Measurements from ENCODE around the gene SYT12. TPM values are rescaled to one million over a fixed set of nuclear protein-coding genes. Genes with fewer than 3 reads are reported as not detected.

Gene SYT12
- total RNA-seq, 2 experiments from 2014 or later: 0.25 to 0.72 TPM

DNA sequence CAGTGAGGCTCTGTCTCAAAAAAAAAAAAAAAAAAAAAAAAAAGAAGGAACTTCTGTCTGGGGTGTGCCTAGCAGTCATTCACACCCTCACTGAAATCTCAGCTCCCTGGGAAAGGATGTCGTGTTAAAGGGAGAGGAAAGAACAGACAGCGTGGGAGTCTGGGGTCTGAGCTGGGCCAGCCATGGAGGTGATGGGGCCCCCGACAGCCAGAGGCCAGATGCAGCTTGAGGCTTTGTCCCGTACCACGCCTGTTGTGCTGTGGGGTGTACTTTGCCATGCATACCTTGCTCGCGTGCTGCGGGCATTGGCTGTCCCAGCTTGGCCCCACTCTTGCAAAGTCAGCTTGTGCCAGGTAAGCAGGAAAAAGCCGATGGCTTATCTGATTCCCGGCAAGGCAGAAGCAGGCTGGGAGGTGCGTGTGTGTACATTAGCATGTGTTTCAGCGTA lies 4.6 kb downstream of the SYT12 start:
- H3K4me2 ChIP-seq (ENCODE audit: low read length): peak overlapping the region; percentile 85
- POLR2A ChIA-PET: interaction anchor here (0.5 to 1.5 kb wide), 4 partner anchors 34 to 160 kb away, joined by 3 to 5 read pairs (median 4); no protein-coding TSS in a partner anchor
- peaks cover 68% of the 10 kb centered on the region for H3K4me1 ChIP-seq (ENCODE audit: insufficient read depth, low read length, poor library complexity, severe bottlenecking)

DNA sequence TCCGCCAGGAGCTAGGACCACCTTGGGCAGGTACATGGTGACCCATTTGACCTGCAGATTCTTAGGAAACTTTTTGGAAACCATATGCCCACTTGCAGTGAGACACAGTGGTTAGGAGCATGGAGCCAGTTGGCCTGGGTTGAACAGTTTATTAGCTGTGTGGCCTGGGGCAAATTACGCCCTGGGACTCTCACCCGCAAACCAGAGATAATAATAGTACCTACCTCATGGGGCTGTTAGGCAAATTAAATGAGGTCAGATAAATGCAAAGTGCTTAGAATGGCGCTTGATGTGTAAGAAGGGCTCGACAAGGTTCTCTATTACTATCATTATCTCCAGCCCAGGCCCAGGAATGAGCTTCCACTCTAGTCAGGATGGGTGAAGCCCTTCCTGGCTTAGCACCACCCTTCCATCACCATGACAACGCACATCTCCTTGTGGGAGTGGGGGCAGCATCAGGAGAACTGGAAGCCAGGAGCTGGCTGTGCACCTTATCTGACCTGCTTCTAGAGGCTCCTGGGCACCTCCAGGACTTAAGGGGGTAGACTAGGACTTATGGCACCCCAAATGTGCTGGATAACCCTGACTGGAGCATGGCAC lies 5.1 kb downstream of the SYT12 start:
- Histone ChIP-seq H3K4me2 (ENCODE audit: low read length) (peak overlapping the region; percentile 85), H3K4me1 (ENCODE audit: insufficient read depth, low read length, poor library complexity, severe bottlenecking) (peaks cover 68% of the 10 kb centered on the region), H2AFZ (ENCODE audit: low read length) (peak overlapping the region; percentile 56; the same call in 1 of the 2 replicates), H3K4me3 (ENCODE audit: low read depth, low read length, poor library complexity, severe bottlenecking) (peak overlapping the region; percentile 54), H3K9me3 (ENCODE audit: low read length) (no peaks in the 10 kb centered on the region), H3K9me2 (ENCODE audit: insufficient read depth, low read length) (no peaks in the 10 kb centered on the region), H3K27ac (ENCODE audit: low read depth, low read length, poor library complexity, severe bottlenecking) (peak overlapping the region; percentile 40), H3K36me3 (ENCODE audit: insufficient read depth, low read length) (no peaks in the 10 kb centered on the region), H3K79me2 (ENCODE audit: insufficient read depth, low read depth, low read length) (no peaks in the 10 kb centered on the region), H4K20me1 (ENCODE audit: insufficient read depth, low read length) (no peaks in the 10 kb centered on the region)
- POLR2A ChIA-PET: interaction anchor here (0.5 to 1.5 kb wide), 4 partner anchors 33 to 161 kb away, joined by 3 to 5 read pairs (median 4); no protein-coding TSS in a partner anchor
- no TSS peak for BruUV-seq (replicated peaks)
- intact Hi-C loops (cut with micrococcal nuclease; ENCODE audit: unreplicated experiment): no loop called here
- DNase-seq (ENCODE audit: low spot score): peak; percentile 73
- TF ChIP-seq, protein P1, sequence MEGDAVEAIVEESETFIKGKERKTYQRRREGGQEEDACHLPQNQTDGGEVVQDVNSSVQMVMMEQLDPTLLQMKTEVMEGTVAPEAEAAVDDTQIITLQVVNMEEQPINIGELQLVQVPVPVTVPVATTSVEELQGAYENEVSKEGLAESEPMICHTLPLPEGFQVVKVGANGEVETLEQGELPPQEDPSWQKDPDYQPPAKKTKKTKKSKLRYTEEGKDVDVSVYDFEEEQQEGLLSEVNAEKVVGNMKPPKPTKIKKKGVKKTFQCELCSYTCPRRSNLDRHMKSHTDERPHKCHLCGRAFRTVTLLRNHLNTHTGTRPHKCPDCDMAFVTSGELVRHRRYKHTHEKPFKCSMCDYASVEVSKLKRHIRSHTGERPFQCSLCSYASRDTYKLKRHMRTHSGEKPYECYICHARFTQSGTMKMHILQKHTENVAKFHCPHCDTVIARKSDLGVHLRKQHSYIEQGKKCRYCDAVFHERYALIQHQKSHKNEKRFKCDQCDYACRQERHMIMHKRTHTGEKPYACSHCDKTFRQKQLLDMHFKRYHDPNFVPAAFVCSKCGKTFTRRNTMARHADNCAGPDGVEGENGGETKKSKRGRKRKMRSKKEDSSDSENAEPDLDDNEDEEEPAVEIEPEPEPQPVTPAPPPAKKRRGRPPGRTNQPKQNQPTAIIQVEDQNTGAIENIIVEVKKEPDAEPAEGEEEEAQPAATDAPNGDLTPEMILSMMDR (conservative IDR thresholded peaks at IDR 0.05; ENCODE audit: low read length): no peak
- TF ChIP-seq EZH2phosphoT487 (IDR thresholded peaks at IDR 0.05; ENCODE audit: borderline replicate concordance, low read depth, low read length): no peak
- CTCF ChIA-PET (ENCODE audit: unreplicated experiment): interaction anchor here (1.0 to 1.7 kb wide), 2 partner anchors 11 to 16 kb away, joined by 5 to 7 read pairs; no protein-coding TSS in a partner anchor

More for the DNA sequence above, 4.6 kb downstream of the SYT12 start:
- Histone ChIP-seq H3K9me3 (ENCODE audit: low read length) (no peaks in the 10 kb centered on the region), H3K9me2 (ENCODE audit: insufficient read depth, low read length) (no peaks in the 10 kb centered on the region), H2AFZ (ENCODE audit: low read length) (peak overlapping the region; percentile 56; the same call in 1 of the 2 replicates), H3K79me2 (ENCODE audit: insufficient read depth, low read depth, low read length) (no peaks in the 10 kb centered on the region), H4K20me1 (ENCODE audit: insufficient read depth, low read length) (no peaks in the 10 kb centered on the region), H3K4me3 (ENCODE audit: low read depth, low read length, poor library complexity, severe bottlenecking) (peak overlapping the region; percentile 54), H3K27ac (ENCODE audit: low read depth, low read length, poor library complexity, severe bottlenecking) (peak overlapping the region; percentile 40), H3K36me3 (ENCODE audit: insufficient read depth, low read length) (no peaks in the 10 kb centered on the region)
- DNase-seq (ENCODE audit: low spot score): peak; percentile 30
- CTCF ChIA-PET (ENCODE audit: unreplicated experiment): interaction anchor here (1.0 to 1.7 kb wide), 2 partner anchors 11 to 17 kb away, joined by 5 to 7 read pairs; no protein-coding TSS in a partner anchor
- TF ChIP-seq, protein P1 (conservative IDR thresholded peaks at IDR 0.05; ENCODE audit: low read length): no peak
- no peak for TF ChIP-seq EZH2phosphoT487 (IDR thresholded peaks at IDR 0.05; ENCODE audit: borderline replicate concordance, low read depth, low read length)
- no TSS peak for BruUV-seq (replicated peaks)
- intact Hi-C loops (cut with micrococcal nuclease; ENCODE audit: unreplicated experiment): no loop called here

DNA sequence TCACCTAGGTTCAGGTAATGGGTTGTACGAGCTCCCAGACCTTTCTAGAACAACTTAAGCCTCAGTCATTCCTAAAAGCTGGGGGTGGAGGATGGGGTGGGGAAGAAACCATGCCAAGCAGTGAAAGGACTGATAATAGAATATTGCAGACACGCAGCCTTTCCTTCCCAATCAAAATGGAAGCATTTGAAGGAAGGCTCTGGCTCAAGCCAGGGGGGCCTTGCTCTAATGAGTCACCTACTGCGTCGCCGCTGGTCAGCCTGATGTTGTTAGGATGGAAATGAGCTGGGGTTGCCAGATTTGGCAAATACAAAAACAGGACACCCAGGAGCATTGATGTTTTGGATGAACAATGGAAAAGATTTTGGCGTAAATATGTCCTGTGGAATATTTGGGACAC lies 6.2 kb downstream of the SYT12 start:
- intact Hi-C loops (cut with micrococcal nuclease; ENCODE audit: unreplicated experiment): no loop called here
- H3K4me2 ChIP-seq (ENCODE audit: low read length): peak overlapping the region; percentile 85

More for the DNA sequence above, 6.2 kb downstream of the SYT12 start:
- TF ChIP-seq EZH2phosphoT487 (IDR thresholded peaks at IDR 0.05; ENCODE audit: borderline replicate concordance, low read depth, low read length): no peak
- TF ChIP-seq, protein P1 (conservative IDR thresholded peaks at IDR 0.05; ENCODE audit: low read length): no peak
- CTCF ChIA-PET (ENCODE audit: unreplicated experiment): interaction anchor here (1.7 kb wide), 1 partner anchor 15 kb away, joined by 7 read pairs; no protein-coding TSS in a partner anchor
- Histone ChIP-seq H3K9me2 (ENCODE audit: insufficient read depth, low read length) (no peaks in the 10 kb centered on the region), H3K4me1 (ENCODE audit: insufficient read depth, low read length, poor library complexity, severe bottlenecking) (peaks cover 66% of the 10 kb centered on the region), H3K27ac (ENCODE audit: low read depth, low read length, poor library complexity, severe bottlenecking) (no peak overlapping the region), H3K36me3 (ENCODE audit: insufficient read depth, low read length) (no peaks in the 10 kb centered on the region), H2AFZ (ENCODE audit: low read length) (no peak overlapping the region), H4K20me1 (ENCODE audit: insufficient read depth, low read length) (no peaks in the 10 kb centered on the region), H3K79me2 (ENCODE audit: insufficient read depth, low read depth, low read length) (no peaks in the 10 kb centered on the region), H3K4me3 (ENCODE audit: low read depth, low read length, poor library complexity, severe bottlenecking) (no peak overlapping the region), H3K9me3 (ENCODE audit: low read length) (no peaks in the 10 kb centered on the region)
- POLR2A ChIA-PET: interaction anchor here (0.7 kb wide), 1 partner anchor 31 kb away, joined by 4 read pairs; no protein-coding TSS in a partner anchor
- BruUV-seq (replicated peaks): no TSS peak
- DNase-seq (ENCODE audit: low spot score): no peak

Data from OCI-LY7 (cell line).